GM21360 (cell line): ENCODE data around the gene ICE2.
"Not testable (repeated sequence)": the region's sequence is repeated elsewhere in the genome, so short reads cannot be mapped to it uniquely, and the experiment has no call there.

Experiments
- ATAC-seq: cut with Tn5 transposase; IDR thresholded peaks from one replicate; pipeline ENCODE4 v1.9.1; 2021; ENCODE audit warnings: mild to moderate bottlenecking, moderate library complexity; ENCODE audit not compliant: unreplicated experiment

ICE2 gene

DNA sequence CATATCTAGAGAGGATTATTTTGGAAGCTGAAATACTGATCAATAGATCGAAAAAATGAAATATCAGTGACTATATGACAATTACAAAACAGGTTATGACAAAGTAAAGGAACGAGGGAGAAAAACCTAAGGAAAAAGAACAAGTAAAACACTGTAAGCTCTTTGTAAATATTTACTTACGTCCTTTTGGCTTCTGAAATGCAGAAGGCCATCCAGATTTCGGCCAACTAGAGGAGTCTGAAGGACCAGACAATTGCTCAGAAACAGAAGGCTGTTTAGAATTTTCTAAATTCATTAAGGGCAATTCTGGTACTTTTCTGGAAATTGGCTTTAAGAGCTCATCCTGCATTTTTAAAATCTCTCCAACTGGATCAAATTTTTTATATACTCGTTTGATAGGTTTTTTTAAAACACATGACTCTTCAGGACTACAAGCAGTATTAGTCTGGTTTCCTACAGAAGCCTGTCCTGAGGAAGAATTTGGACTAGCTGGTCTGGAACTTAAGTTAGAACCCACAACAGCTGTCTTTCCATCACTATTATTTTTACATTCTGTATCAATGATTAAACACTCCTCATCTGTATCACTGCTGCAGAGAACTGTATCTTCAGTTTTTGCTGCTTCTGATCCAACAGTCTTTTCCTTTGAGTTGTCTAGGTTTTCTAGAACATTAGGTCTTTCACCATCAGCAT, 30.1 kb downstream of the ICE2 start:
- ATAC-seq: no peak

DNA sequence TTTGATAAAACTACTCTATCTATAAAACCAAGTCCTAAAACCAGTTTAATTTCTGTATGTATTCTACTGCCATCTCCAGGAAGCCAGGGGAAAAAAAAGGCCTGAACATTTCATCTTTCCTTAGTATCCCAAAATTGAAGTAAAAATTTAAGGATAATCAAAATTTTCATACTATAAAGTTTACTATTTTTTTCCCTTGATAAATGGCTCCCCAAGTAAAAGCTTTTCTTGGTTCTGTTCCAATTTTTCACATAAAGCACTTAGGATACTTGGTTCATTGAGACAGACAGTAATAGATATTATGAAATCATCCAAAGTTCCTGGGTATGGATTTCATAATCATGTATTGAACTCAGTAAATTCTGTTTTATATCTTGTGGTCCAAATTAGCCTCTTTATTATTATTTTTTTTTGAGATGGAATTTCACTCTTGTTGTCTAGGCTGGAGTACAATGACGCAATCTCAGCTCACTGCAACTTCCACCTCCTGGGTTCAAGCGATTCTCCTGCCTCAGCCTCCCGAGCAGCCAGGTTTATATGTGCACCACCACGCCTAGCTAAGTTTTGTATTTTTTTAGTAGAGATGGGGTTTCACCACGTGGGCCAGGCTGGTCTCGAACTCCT, 34.5 kb downstream of the ICE2 start:
- no peak for ATAC-seq

DNA sequence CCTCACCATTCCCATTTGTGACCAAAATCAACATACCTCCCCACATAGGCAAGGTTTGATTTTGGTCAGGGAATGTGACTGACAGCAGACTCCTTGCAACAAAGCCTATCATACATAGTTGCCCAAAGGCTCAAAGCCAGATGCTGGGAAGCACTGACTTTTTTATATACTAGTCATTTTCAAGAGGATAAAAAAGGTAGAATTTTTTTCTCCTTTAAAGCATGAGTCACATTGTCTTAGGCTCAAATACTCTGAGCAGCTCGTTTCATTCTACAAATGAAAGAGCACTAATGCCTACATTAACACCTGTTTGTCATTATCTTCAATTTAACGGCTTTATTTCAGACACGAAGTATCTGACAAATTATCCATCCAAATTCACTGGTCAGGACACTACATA, 36.2 kb downstream of the ICE2 start:
- ATAC-seq: no peak

DNA sequence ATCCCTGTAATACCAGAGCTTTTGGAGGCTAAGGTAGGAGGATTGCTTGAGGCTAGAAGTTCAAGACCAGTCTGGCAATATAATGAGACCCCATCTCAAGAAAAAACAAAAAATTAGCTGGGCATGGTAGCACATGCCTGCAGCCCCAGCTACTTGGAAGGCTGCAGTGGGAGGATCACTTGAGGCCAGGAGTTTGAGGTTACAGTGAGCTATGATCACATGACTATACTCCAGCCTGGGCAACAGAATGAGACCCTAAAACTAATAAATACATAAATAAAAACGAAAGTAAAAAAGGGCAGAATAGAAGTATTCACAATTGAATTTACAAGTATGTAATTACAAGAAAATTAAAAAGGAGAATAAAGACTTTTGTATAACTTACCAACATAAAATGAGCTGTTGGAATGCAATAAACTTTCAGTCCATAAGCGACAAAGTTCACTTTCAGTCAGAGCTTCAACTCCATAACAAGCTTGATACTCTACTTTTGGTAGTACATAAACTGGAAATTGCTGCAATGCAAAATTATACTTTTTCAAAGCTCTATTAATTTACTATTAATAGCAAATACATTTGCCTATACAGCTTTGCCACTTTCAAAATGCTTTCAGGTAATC, 36.8 kb downstream of the ICE2 start:
- no peak for ATAC-seq

DNA sequence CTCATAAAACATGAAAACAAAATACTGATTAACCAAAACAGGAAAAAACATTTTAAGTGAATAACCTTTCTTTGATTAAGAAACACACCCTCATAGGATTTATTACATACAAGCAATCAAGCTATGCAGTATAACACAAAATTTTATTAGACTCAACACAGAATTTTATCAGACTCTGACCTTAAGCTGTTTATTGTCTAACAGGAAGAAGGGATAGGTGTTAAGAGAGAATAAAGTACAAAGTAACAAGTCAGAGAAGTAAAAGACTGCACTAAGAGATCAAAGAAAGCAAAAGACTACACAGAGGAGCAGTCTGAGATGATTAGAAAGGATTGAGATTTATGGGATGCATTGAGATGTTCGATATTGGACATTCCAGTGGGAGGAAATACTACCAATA, 37.6 kb downstream of the ICE2 start:
- no peak for ATAC-seq

DNA sequence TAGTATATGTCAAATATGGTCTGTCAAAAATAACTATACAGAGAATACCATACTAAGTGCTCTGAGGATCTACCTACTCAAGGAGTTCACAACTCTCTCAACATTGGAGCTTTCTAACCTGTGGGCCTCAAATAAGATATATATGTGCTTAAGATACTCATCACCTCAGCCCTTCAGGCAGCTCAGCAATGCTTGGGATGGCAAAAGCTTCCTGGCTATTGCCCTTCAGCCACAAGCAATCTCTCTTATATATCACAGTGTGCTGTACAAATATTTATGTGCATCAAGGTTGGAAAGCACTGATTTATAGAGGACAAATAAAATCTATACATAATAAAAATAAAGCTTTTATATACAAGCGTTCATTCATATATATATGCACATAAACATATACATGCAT, 40.3 kb downstream of the ICE2 start:
- ATAC-seq: no peak

DNA sequence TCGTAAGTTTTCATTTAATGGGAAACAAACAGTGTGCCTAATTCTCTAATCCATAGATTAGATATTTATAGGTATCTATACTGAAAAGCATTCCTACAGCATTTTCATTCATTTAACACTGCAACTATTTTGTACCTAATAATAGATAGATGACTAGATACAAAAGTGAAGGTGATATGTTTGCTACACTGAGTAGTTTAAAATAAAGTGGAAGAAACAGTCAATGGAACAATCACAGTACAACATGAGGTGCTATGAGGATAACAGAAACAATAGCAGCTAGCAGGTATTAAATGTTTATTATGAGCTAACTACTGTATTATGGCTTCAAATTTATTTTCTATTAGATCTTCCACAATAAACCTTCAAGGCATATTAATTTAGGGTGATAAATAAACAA, 50.0 kb downstream of the ICE2 start:
- ATAC-seq: no peak

DNA sequence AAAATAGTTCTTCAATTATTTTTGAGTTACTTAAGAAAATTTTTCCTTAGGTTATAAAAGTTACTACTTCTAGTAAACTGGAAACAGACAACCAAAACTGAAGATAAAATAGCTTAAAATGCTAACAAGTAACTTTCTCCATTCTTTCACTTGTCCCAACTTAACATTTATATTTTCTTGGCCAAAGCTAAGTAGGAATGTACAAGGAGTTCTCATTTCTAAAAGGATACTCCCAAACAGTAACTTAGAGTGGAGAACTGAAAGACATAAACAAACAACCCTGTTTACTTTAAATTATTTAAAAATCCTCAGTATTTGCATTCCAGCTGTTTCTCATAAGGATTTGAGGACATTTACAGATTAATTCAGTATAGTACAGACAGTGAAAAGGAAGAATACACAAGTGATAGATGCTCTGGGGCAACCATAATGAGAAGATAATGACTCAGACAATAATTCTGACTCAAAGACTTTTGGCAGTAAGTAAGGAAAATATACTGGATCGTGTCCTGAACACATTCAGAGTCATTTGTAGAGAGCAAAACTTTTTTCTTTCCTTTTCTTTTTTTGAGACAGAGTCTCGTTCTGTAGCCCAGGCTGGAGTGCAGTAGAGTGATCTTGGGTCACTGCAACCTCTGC, 52.0 kb downstream of the ICE2 start:
- no peak for ATAC-seq

DNA sequence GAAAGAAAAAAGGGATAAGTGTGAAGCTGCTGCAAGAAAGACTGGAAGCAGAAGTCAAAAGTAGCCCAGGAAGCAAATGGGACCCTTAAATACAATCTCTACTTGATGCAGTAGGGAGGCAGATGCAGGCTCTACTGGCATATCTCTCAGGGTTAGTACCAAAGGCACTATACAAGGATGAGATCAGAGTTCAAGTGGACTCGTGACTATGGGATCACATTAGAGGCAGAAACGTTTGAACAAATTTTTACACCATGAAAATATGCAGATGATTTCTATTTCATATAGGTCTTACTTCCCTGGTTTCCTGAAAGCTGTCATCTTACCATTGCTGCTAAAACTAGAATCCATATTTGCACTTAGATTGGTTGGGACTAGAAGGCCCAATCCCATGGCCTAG, 53.5 kb downstream of the ICE2 start:
- no peak for ATAC-seq

DNA sequence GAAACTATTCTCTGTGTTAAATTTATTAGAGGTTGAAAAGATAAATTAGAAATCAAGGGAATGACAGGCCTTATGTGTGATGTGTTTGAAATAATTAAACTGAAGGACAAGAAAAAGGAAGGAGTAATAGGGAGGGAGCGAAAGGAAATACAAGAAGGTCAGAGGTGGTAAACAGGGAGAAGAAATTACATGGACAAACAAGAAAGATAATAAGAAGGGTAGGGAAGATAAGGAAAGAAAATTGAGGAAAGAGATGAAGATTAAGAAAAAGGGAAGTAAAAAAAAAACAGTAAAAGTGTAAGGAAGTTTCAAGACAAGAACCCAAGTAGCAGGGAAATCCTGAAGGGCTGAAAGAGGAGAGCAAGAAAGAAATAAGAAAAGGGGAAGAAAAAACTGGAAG, 54.9 kb downstream of the ICE2 start:
- no peak for ATAC-seq

DNA sequence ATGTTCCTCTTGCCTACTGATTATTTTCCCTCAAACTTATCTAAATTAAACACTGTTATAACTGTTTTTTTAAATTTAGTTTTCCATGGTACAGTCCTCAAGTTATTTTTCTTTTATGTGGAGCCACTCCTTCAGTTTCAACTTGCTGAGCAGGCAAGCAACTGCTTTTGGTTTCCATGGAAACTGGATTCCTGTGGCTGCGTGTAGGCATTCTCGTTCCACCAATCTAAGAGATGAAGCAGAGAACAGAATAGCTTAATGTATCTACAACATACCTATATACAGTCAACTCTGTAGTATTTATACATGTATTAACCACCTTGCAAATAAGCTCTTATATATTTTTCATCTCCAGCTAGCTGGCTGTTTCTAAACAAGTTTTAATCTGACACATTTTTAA, 55.4 kb downstream of the ICE2 start:
- no peak for ATAC-seq

DNA sequence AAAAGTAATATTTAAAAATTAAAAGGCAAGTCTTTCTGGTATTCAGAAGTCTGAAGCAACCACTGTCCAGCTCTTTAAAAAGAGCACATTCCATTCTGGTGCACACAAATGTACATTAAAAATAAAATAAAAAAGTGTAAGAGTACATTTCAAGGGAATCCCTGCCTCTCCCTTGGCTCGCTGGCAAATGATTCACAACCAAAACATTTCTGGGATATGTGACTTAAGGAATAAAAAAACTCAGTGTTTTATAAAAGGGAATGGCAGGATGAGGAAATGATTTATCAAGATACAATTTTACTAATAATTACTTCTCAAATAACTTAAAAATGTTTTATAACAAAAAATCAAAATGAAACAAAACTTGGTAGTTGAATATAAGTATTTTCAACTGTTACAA, 57.4 kb downstream of the ICE2 start:
- no peak for ATAC-seq

DNA sequence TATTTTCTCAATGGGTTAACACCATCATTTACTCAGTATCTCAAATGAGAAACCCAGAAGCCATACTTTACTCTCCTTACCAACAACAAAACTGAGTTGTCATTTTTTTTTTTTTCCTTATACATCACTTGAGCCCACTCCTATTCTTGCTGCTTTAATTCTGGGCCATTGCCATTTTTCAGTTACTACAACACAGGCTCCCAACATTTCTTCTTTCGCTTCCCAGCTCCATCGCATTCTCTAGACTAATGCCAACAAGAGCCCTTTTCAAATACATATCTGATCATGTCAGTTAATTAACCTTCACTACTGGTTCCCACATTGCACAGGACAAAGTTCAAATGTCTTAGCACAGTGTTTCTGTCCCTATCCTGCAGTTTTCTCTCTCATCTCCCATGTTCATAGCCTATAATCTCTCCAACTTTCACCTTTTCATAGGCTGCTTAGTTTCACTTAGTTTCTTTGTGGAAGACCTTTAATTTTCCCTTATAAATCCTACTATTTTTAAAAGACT, 58.7 kb downstream of the ICE2 start:
- ATAC-seq: no peak

DNA sequence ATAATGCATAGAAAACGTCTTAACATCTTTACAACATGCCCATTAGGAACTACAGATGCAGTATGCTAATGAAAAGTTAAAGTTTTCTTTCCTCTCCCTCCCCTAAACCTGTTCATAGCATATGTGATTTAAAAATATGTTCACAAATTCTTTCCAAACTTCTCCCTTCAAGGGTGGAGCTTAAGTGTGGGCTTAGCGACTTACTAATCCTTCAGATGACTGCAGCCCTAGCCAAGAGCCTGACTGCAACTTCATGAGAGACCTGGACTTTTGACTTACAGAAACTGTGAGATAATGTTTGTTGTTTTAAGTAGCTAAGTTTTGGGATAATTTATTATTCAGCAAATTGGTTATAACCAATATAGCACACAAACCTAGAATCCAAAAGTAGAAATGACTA, 59.2 kb downstream of the ICE2 start:
- no peak for ATAC-seq

DNA sequence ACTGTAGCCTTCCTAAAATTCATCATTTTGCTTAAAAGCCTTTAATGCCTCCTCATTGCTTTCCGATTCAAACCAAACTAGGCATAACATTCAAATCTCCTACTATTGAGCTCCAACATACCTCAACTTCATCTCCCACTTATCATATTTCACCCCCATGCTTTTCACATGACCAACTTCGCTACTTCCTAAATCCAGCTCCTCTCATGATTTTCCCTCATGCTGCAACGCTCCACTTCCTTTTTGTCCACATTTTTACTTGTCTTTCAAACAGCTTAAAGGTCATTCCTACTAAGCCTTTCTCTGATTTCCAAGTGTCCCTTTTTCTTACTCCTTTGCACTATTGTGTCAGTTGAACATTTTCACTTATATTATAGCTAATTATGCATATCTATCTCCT, 60.8 kb downstream of the ICE2 start:
- ATAC-seq: no peak

DNA sequence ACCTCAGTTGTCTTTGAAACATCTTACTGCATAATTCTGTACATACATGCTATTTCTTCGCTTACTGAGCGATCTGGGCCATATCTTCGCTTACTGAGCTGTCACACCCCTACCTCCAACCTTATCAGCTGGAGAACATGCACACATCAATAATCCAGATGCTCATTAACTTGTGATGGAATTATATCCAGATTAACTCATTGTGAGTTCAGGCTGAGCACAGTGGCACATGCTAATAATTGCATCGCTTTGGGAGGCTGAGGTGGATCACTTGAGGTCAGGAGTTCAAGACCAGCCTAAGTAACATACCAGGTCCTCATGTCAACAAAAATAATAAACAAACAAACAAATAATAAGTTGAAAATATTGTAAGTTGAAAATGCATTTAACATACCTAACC, 61.8 kb downstream of the ICE2 start:
- no peak for ATAC-seq

DNA sequence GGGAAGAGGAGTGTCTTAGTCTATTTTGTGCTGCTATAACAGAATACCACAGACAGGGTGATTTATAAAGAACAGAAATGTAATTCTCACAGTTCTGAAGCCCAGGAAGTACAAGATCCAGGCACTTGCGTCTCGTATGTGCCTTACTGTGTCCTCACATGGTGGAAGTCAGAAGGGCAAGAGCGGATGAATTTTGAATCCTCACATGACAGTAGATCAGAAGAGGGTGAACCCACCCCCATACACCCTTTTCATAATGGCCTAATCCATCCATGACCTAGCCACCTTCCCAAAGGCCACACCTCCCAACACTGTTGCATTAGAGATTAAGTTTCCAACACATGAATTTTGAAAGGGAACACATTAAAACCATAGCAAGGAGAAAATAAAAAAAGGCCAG, 62.5 kb downstream of the ICE2 start:
- no peak for ATAC-seq

DNA sequence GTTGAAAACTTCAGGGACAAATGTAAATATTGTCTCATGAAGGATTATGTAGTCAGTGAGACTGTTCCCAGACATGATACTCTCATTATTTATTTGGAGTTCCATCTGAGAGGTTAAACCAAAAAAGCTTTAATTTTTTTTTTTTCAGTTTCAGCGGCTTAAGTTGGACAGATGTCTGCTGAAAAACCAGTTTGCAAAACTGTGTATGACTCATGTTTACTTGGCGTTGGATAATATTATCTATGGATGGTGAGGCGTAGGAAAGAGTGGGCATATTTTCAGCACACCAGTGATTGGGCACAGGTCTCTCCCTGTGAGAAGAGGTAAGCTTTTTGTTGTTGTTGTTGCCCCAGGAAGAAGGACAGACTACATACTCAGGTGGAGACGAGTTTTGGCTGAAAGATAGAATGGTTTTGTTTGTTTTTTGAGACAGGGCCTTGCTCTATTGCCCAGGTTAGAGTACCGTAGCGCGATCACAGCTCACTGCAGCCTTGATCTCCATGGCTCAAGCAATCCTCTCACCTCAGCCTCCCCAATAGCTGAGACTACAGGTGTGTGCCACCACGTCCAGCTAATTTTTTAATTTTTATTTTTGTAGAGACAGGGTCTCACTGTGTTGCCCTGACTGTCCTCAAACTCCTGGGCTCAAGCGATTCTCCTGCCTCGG, 64.8 kb downstream of the ICE2 start:
- no peak for ATAC-seq

DNA sequence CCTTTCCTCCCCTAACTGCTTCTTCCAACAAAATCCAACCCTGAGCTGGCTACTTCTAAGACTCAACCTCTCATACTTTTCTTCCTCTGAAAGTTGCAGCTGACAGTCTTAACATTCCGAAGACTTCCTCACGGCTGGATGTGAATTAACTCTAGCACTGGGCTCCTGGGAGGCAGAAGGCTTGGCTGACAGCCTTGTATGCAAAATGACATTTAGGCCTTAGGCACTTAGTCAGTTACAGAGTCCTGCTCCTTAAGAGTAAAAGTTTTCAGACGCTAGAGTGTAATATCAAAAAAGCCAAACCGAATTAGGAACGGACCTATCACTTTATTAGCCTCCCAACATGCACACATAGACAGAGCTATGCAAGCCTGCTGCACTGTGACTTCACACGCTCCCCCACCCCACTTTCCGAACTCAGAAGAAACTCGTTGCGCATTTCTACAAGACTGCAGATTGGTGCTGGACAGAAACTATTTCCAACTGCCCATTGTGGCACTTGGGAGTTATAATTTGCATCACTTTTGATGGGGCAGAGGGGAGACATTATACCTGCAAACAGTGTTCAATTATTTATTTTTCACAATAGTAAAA, 65.6 kb downstream of the ICE2 start:
- no peak for ATAC-seq

DNA sequence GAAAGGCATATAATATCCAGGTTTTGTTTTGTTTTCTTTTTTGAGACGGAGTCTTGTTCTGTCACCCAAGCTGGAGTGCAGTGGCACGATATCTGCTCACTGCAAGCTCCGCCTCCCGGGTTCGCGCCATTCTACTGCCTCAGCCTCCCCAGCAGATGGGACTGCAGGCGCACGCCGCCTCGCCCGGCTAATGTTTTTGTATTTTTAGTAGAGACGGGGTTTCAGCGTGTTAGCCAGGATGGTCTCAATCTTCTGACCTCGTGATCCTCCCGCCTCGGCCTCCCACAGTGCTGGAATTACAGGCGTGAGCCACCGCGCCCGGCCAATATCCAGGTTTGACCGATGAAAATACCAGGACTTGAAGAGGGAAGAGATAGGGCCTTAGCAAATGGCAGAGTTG, 66.1 kb downstream of the ICE2 start:
- ATAC-seq: not testable (repeated sequence)
